ENCODE results near the gene KIRREL3. TPM values are rescaled to one million over a fixed set of nuclear protein-coding genes. Genes with fewer than 3 reads are reported as not detected.
A peak's percentile ranks its signal among the peaks of the same experiment; 100 is the strongest.
"Not testable (repeated sequence)": the region's sequence is repeated elsewhere in the genome, so short reads cannot be mapped to it uniquely, and the experiment has no call there.

The KIRREL3 gene
- total RNA-seq, 1 donor from 2014 or later: 2.1 TPM

DNA sequence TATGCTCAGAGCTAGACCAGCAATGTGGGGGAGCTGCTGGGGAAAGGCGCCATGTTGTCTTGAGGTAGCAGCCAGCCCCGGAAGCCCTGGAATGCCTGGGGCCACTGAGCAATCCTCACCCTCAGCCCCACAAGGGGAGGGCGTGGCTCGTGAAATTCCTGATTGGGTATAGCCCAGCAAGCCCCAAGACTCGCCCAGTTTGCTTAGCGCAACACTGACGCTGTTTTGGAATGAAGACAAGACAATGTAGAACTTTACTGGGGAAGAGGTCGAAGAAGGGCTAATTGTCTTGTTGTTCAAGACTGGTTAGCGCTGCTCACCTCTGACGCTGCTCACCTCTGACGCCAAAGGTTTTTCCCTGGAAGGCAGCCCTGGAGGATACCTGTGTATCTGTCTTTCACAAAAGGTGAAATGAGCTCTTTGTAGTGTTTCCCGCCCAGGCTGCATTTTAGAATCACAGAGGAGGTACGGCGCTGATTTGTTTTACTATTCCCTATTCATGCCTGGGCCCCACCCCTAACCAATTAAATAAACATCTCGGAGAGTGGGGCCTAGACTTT lies 597.5 kb downstream of the KIRREL3 start:
- no peak for DNase-seq

DNA sequence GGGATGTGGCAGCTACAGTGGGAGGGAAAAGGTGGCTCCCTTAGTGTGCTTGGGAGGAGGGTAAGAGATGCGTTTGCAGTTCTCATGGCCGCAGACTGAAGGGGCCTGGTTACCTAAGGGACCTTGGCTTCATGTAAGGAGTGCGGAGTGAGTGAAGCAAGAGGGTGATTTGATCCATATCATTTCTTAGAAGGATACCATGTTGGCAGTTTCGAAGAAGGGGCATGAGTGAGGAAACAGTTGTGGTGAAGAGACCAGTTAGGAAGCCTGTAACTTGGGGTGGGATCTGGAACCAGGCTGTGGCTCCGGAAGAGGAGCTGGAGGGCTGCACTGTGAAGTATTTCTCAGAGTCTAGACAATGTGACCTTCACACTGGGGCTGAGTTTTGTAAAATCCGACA lies 600.1 kb downstream of the KIRREL3 start:
- no peak for DNase-seq

DNA sequence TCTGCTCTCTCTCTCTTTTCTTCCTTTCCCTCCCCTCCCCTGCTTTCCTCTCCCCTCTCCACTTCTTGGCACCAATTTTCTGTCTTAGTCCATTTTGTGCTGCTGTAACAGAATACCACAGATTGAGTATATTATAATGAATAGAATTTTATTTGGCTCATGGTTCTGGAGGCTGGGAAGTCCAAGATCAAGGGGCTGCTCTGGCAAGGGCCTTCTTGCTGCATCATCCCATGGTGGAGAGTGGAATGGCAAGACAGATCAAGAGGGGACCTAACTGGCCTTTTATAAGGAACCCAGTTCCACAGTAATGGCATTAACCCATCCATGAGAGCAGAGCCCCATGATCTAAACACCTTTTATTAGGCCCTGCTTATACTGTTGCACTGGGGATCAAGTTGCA lies 600.6 kb downstream of the KIRREL3 start:
- no peak for DNase-seq

DNA sequence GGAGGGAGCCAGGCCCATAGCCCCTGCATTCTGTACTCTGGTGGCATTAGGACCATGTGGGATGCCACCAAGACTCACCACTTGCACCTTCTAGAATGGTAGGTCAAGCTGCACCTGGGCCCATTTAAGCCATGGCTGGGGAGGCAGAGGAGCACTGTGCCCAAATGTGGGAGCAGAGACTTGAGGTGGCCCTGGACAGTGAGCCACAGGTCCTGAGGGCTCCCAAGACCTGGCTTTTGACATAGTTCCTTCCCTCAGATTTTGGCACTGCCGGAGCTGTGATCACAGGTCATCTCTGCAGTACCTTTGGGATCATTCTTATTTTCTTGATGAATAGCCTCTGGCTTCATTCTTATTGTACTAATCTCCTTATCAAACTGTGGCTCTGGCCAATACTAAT lies 601.8 kb downstream of the KIRREL3 start:
- DNase-seq: no peak

DNA sequence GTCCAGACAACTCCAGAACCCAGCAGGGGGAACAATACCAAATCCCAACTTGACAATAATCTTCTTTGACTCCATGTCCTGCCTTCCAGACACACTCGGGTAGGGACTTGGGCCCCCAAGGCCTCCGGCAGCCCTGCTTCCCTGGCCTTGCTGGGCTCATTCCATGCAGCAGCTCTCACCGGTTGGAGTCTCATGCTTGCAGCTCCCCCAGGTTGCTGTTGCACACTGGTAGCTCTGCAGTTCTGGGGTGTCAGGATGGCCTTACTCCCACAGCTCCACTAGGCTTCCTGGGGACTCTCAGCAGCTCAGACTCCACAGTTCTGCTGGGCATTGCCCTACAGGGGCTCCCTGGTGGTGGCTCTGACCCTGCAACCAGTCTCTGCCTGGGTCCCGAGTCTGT lies 602.3 kb downstream of the KIRREL3 start:
- no peak for DNase-seq

DNA sequence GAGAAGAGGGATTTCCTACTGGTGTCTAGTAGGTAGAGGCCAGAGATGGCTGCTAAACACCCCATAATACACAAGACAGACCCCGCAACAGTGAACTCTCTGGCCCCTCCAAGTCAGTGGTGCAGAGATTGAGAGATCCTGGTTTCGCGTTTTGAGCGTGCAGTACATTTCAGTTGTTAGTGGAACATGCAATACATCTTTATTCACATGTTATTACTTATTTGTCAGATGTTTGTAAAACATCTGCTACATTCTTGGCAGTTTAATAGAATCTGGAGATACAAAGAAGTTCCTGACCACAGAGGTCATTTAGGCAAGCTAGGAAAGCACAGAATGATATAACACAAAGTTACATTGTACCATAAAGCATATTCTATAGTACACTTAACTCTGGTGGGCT lies 603.6 kb downstream of the KIRREL3 start:
- DNase-seq: peak; percentile 58

DNA sequence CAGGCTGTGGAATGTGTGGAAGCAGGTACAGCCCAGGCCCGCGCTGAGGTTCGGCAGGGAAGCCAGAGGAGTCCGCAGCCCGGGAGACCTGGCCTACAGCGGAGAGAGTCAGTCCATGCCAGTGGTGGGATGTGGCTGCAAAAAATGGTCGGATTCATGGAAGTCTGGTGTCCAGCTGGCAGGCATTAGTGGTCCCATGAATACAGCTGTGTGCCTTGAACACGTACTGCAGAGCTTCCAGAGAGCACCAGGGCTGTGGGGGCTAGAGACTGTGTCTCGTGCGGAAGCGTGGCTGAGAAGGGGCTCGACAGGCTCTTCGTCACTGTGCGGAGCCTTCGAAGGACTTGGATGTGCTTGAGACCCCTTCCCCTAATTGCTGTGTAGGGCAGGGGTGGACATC lies 604.3 kb downstream of the KIRREL3 start:
- peak; percentile 8 for DNase-seq

DNA sequence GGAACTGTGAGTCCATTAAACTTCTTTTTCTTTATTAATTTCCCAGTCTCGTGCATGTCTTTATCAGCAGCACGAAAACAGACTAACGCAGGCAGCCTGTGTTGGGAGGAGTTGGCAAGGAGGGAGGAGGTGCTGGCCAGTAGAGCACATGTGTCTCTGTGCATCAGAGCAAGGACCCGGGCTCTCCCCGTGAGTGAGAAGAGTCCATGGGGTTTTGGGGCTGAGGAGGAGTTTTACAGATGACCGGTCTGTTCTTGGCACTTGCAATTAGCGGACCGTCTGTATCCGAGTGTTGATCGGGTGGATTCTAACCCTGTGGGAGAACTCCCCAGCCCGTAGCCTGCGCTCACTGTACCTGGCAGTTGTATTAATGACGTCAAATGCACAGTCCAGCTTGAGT lies 604.8 kb downstream of the KIRREL3 start:
- peak; percentile 17 for DNase-seq

DNA sequence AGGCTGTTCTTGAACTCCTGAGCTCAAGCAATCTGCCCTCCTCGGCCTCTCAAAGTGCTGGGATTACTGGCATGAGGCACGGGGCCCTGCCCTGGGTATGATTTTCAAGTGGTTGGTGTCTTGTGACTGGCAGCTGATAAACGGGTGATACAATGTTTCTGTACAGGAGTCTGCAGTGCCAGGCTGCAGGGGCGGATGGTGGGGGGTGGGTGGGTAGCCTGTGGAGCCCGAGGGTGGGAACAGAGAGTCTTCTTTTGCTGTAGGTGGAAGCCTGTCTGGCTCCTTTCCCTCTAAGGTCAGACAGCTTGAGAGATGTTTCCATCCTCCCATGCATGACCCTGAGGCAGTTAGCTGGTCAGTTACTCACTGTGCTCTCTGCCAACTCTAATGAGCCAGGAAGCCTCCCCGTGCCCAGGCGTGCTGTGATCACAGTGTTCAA lies 605.9 kb downstream of the KIRREL3 start:
- DNase-seq: not testable (repeated sequence)

DNA sequence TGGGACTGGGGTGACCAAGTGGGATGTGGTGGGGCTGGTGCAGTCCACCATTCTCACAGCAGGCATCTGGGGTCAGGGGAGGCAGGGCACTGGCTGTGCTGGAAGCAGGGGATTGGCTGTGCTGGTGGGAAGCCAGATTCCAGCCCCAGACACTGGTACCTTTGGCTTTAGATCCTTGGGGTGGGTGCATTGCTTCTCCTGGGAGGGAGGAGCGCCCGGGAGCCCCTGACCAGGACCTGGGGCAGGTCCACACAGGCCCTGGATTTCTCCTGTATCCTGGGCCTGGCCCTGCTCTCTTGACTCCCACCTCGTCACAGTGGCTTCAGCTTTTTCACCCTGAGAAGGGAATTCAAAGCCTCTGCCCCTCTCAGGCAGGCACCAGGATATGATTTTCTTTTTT lies 606.5 kb downstream of the KIRREL3 start:
- DNase-seq: no peak

DNA sequence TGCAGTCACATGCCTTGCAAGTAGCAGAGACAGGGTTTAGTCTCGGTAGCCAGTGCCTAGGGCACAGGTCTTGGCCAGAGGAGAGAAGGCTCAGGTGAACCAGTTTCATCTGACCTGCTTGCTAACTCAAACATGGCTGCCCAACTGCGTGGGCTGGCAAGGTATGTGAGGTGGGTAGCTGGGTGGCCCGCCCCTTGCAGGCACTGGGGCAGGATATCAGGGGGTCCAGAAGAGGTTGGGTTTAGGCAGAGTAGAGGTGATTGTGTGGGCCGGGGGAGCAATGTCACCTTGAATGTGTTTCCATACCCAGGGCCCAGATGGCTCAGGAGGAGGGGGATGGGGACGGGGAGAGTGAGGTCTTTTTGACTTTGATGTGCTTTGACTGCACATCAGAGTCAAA lies 607.4 kb downstream of the KIRREL3 start:
- no peak for DNase-seq

DNA sequence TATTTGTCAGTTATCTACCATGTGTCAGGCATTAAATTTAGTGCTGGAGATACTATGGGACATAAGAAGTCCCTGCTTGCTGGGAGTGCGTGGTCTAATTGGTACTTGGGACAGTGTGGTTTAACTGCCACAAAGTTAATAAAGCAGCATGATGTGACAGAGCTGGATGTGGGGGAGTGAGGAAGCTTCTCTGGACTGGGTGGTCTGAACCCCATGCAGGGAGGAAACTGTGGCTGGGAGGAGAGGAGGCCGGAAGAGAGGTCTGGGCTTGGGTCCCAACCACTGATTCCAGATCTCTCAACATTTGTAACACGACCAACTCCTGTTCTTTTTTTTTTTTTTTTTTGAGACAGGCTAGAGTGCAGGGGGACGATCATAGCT lies 607.9 kb downstream of the KIRREL3 start:
- no peak for DNase-seq

DNA sequence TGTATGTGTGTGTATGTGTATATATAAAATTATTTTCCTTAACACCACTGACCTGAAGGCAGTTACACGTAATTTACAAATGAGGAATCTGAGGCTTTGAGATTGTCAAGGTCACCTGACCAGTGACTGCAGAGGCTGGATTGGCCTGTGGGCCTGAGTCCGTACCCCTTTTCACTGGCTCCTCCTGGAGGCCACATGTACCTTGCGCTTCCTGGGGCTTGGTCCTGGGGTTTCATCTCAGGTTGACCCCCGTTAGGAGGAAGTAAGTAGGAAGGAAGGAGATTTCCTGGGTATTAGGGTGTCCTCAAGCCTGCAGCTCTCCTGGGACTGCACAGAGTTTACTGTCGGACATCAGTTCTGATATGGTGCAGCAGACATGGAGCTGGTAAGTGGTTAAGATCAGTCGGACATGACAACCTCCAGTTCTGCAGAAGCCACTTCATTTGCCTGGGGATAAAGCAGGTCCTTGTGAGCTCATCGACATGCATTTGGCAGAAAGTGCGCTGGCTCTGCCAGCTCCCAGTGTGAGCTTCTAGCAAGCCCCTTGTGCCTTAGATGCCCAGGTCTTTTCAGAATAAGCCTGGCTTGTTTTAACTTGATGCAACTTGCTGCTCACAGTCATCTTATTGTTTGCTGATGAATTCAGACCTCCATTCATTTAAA lies 608.5 kb downstream of the KIRREL3 start:
- no peak for DNase-seq

DNA sequence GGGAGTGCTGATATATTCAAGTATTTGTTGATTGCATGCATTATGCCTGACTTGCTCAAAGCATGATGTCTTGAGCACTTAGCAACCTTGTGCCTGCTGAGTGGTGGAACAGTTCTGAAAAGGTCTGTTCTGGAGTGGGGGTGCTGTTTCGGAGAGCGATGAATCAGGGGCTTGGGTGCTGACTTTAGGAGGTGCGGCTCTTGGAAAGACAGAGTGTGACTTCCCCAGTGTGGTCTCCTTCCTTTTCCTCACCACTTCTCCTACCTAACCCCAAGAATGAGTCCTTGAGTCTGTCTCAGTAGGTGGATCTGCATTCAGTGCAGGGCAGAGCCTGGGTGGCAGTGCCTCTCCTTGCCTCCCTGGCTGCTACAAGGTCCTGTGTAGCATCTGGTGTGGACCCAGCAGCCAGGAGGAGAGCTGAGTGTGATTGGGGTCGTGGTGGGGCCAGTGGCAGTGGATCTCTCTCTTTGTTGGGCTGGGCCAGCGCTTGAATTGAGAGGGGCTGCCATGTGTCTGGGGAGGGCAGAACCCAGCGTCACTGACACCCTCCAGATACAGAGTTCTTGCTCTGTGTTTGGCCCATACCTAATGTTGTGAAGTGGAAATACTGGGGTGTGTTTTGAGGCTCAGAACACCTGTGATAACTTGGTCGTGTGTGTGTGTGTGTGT lies 609.1 kb downstream of the KIRREL3 start:
- no peak for DNase-seq

DNA sequence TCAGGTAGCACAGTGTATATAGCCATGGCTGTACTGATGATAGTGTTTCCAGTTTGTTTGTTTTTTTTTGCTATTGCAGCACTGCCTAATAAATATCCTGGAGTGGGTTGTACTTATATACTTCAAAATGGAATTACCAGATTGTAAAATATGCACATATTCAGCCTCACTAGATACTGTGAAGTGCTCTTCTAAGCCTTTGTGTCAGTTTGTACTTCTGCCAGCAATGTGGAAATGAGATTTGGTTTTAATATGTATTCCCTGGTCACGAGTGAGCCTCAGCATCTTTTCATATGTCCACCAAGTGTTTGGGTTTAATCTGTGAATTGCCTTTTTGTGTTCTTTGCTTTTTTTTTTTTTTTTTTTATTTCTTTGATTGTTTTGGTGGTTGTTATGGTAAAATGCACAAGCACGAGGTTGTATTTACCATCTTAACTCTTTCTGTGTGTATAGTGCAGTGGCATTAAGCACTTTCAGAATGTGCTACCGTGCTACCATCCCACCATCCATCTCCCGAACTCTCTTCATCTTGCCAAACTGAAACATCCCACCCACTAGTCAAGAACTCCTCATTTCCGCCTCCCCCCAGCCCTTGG lies 610.2 kb downstream of the KIRREL3 start:
- no peak for DNase-seq

DNA sequence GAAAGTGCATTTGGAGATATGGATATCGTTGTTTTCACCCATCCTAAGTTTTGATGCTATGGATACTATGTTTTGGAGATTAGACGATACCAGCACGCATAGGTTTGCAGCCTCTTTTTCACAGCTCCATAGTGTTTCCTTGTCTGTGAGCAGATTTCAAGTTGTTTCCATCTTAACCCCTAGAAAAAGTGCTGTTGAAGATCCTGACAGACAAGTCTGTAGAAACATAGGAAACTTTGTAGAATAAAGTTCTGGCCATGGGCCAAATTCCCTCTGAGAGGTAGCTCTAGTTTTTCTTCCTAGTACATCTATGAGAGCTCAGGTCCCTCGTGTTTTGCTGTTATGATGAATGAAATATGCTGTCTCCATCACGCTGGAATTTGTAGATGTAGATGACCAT lies 612.7 kb downstream of the KIRREL3 start:
- DNase-seq: no peak

DNA sequence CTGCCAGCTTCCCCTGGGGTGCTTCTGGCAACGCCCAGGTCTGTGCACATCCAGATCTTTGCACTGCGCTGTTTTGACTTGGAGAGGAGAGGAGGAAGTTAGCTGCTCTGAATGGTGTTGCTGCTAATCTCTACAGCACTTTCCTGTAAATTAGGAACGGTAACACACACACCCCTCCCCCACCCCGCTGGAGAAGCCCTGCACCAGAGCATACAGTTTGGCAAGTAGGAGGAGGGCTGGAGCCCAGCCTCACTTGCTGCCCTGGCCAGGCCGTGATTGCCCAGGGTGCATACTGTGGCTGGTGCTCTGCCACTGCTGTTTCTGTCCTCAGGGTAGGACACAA lies 613.9 kb downstream of the KIRREL3 start:
- DNase-seq: not testable (repeated sequence)

DNA sequence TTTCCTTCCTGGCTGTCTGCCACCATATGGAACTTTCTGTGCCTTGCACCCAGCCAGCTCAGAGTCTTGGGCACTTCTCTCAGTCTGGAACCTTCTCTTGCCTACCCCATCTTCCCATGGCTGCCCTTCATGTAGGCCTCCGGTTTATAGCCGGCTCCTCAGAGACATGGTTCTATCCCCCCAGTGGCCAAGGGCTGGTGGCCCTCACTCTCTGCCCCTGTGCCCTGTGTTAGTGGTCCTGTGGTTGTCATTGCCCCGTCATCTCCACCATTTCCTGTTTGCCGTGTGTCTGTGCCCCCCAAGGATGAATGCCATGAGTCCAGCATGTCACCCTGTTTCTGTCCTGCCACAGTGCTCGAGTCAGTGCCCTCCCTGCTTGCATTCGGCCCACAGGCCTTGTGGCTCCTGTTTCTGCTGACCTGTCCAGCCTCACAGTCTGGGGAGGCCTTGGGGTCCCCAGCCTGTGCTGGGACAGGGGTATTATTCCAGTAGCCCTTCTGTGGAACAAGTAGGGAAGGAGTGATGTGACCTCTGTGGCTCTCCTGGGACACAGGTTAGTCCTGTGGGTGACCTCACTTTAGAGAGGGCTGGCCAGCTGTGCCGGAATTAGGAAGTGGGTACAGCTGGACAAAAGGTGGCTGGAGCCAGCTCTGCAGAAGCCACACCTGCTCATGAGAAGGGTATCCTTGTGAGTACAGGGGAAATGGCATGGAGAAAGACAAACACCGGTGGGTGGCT lies 614.4 kb downstream of the KIRREL3 start:
- DNase-seq: no peak

DNA sequence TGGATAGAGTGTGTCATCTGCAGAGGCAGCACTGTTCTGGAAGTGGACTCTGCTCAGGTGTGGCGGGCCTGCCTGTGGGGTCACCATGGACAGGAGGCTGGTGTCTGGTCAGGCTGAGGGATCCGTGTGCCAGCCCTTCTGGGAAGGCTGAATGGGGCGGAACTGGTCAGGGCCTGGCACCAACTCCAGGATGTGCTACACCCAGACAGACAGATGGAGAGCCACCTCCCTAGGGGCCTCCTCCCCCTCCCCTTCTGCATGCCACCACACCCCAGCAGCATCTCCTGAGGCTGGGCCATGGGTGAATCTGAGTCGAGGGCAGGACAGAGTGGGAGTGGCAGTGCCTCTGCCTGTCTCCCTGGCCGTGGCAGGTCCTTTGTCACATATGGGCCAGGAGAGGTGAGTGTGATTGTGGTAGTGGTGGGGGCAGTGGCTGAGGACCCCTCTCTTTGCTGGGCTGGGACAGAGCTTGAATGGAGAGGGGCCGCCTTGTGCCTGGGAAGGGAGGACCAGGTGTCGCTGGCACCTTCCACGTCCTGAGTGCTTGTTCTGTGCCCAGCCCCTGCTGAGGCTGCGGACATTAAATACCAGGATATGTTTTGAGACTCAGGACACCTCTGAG lies 616.0 kb downstream of the KIRREL3 start:
- DNase-seq: no peak

DNA sequence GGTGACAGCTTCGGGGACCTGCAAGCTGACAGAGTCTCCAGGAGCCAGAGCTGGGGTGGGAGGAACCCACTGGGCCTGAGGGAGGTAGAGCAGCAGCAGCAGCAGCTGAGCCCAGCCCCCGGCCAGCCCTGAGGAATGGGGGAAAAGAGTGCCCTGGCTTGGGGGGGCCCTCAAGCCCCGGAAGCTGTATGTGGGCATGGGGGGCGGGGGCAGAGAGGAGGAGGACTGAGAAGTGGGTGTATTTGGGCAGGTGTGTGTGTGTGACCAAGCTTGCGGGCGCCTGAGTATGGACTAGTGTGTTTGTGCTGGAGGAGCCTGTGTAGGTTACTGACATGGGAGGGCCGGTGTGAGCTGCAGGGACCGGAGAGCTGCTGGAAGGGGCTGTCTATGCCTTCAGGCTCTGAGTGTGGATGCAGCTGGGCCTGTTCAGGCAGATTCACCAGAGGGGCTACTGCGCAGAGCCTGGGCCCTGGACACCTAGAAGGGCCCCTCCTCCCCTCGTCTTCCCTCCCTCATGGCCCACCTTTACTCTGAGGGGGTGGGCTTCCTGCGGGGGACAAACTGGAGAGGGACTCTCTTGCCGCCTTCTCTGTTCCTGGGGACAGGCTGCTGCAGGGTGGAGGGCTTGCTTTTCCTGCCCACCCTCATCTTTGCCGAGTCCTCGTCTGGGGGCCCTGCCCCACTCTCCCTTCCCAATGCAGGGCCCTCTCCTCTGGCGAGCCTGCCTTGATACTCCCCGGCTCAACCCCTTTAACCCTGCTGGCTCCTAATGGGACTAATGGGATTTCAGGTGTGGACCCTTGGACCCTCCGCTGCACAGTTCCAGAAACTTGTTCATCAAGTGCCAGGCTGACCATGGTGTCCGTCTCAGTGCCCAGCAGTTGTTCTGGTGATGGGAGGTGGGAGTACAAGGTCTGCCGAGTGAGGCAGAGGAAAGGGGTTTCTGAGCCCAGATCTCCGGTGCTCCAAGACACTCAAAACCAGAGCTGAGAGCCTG lies 616.9 kb downstream of the KIRREL3 start:
- no peak for DNase-seq

DNA sequence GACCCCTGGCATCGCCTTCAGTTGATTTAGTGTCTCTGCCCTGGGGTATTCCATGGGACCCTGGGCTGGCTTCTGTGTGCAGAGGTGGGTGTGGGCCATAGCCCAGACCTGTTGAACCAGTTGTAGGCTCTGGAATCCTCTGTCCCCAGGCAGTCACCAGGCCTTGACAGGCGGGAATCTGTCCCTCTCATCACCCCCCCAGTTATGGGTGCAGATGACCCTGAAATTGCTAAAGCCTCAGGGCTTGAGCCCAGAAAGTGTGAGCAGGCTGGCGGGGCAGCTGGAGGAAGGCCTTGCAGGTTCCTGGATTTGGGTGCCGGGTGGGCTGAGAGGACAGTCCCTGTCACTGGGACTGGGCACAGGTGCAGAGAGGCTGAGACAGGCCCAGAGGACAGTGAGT lies 617.9 kb downstream of the KIRREL3 start:
- DNase-seq: not testable (repeated sequence)
